K562 (cell line): ENCODE measurements around the gene IPP. TPM values are rescaled to one million over a fixed set of nuclear protein-coding genes. Genes with fewer than 3 reads are reported as not detected.

Experiments
- ATAC-seq: fragments of 200-7000 bp; cut with Tn5 transposase; 3 replicates; pipeline ENCODE4 v1.9.1; 2020; ENCODE audit warnings: moderate library complexity
- BruUV-seq: library from RNA; stranded (reverse); fragments of 400-500 nt; replicated peaks from 2 replicates; lab custom pipeline; 2021; lab: Mats Ljungman, UMichigan
- CTCF ChIA-PET: fragments of 300-600 bp; formaldehyde crosslinking; extraction: SDS; loops from one replicate; lab custom pipeline; 2021; ENCODE audit warnings: low intra/inter-chr PET ratio; lab: Yijun Ruan, JAX
- POLR2A ChIA-PET: fragments of 300-600, 350-650 bp; sonication (Branson Sonifier 250); formaldehyde crosslinking; extraction: SDS; loops from one replicate; lab custom pipeline; 2021; ENCODE audit warnings: antibody characterized with exemption, inconsistent platforms; lab: Yijun Ruan, JAX
- DNase-seq, 4 experiments: peaks; one replicate each; pipeline versions ENCODE4 v3.0.0 to v3.0.0-alpha.2; 2011 to 2018; ENCODE audit warnings: low spot score in 3 of 4, mixed read lengths in 3 of 4; ENCODE audit errors: extremely low read depth in 1 of 4
- FAIRE-seq: peaks from 2 replicates; lab custom pipeline; 2011; peaks lifted over from hg19 to GRCh38; lab: Jason Lieb, UNC
- H2AFZ ChIP-seq: 2 replicates; pipeline ENCODE4 v1.6.0; 2011; ENCODE audit warnings: low read depth, low read length, control low read depth, inconsistent platforms
- H3K27ac ChIP-seq: fragments of 200-600 bp; 3 replicates; pipeline ENCODE4 v1.8.0; 2011; ENCODE audit warnings: low read depth, mild to moderate bottlenecking, control low read depth, inconsistent platforms, low read length, moderate library complexity, mixed read lengths; ENCODE audit errors: extremely low read depth
- H3K27me3 ChIP-seq, 2 experiments: fragments of 300-600 bp in 1 of 2; 2 replicates in 1 of 2; 3 replicates in 1 of 2; pipeline versions ENCODE4 v1.6.0 to v1.8.0; 2011; ENCODE audit warnings: inconsistent platforms in 2 of 2, low read length in 2 of 2, mild to moderate bottlenecking in 1 of 2, mixed read lengths in 1 of 2, moderate library complexity in 1 of 2; ENCODE audit not compliant: control insufficient read depth in 2 of 2, insufficient read depth in 2 of 2
- H3K36me3 ChIP-seq: fragments of 300-600 bp; 3 replicates; pipeline ENCODE4 v1.8.0; 2011; ENCODE audit warnings: mild to moderate bottlenecking, low read length, inconsistent platforms; ENCODE audit not compliant: control insufficient read depth, insufficient read depth
- H3K4me1 ChIP-seq, 2 experiments: fragments of 200-600 bp in 1 of 2; replicated peaks in 1 of 2; 2 replicates in 1 of 2; 3 replicates in 1 of 2; pipeline versions ENCODE4 v1.5.1 to v1.8.0; 2011; ENCODE audit warnings: inconsistent platforms in 2 of 2, low read length in 2 of 2, mild to moderate bottlenecking in 1 of 2, mixed read lengths in 1 of 2, moderate library complexity in 1 of 2; ENCODE audit not compliant: control insufficient read depth in 2 of 2, insufficient read depth in 2 of 2
- H3K4me2 ChIP-seq: 2 replicates; pipeline ENCODE4 v1.6.1; 2011; ENCODE audit warnings: low read length, control low read depth, inconsistent platforms, mixed read lengths; ENCODE audit not compliant: insufficient read depth
- H3K4me3 ChIP-seq: fragments of 200-600 bp; sonication (generic), shearing (Covaris generic); 2 replicates; pipeline ENCODE4 v1.5.1; 2016; ENCODE audit warnings: control low read depth, inconsistent platforms
- H3K79me2 ChIP-seq: fragments of 200-600 bp; 3 replicates; pipeline ENCODE4 v1.8.0; 2011; ENCODE audit warnings: low read length, inconsistent platforms; ENCODE audit not compliant: control insufficient read depth, insufficient read depth
- H3K9ac ChIP-seq, 2 experiments: 2 replicates each; pipeline versions ENCODE4 v1.6.0 to v1.6.1; 2011; ENCODE audit warnings: low read depth in 2 of 2, low read length in 2 of 2, control low read depth in 1 of 2, inconsistent platforms in 1 of 2, mild to moderate bottlenecking in 1 of 2, mixed read lengths in 1 of 2; ENCODE audit not compliant: insufficient read depth in 1 of 2
- H3K9me1 ChIP-seq: one replicate; pipeline ENCODE4 v1.6.0; 2011; ENCODE audit warnings: inconsistent platforms, mild to moderate bottlenecking, low read length, moderate library complexity; ENCODE audit not compliant: control insufficient read depth, insufficient read depth
- H3K9me3 ChIP-seq: replicated peaks from 2 replicates; pipeline ENCODE4 v1.5.1; 2011; ENCODE audit warnings: low read depth, low read length, inconsistent platforms; ENCODE audit not compliant: control insufficient read depth, insufficient read depth
- H4K20me1 ChIP-seq: replicated peaks from 2 replicates; pipeline ENCODE4 v1.6.1; 2011; ENCODE audit warnings: low read length, inconsistent platforms, mixed read lengths; ENCODE audit not compliant: control insufficient read depth, insufficient read depth
- E2F1 ChIP-seq: sonication (generic); formaldehyde crosslinking; IDR thresholded peaks from 2 replicates; pipeline ENCODE4 v1.8.1; 2023; ENCODE audit warnings: mild to moderate bottlenecking, missing genetic modification reagents, moderate library complexity
- HOMEZ ChIP-seq: fragments of 250-450 bp; sonication (Bioruptor Pico); IDR thresholded peaks from 2 replicates; pipeline ENCODE4 v1.4.0; 2020; ENCODE audit warnings: mild to moderate bottlenecking, moderate library complexity
- MAFG ChIP-seq: fragments of 450-650 bp; conservative IDR thresholded peaks from 2 replicates; pipeline ENCODE4 v1.6.1; 2016; ENCODE audit warnings: missing genetic modification characterization, missing compliant biosample characterization
- MCM5 ChIP-seq: fragments of 450-650 bp; IDR thresholded peaks from 2 replicates; pipeline ENCODE4 v1.6.1; 2016; ENCODE audit warnings: low read depth
- NFIC ChIP-seq: fragments of 450-650 bp; IDR thresholded peaks from 2 replicates; pipeline ENCODE4 v1.6.1; 2017; ENCODE audit warnings: mild to moderate bottlenecking, inconsistent platforms
- PHB ChIP-seq: fragments of 250-450 bp; sonication (Bioruptor Pico); IDR thresholded peaks from 2 replicates; pipeline ENCODE4 v1.5.0; 2021
- RFX5 ChIP-seq: IDR thresholded peaks from 2 replicates; pipeline ENCODE4 v1.6.1; 2011; ENCODE audit warnings: low read depth, mild to moderate bottlenecking, improper control_type of control experiment, low read length
- SMARCC2 ChIP-seq: fragments of 450-650 bp; IDR thresholded peaks from 2 replicates; pipeline ENCODE4 v1.6.1; 2017; ENCODE audit warnings: antibody characterized with exemption, moderate library complexity, mild to moderate bottlenecking, low read depth
- SNRNP70 ChIP-seq: fragments of 200-400 bp; formaldehyde crosslinking; optimal IDR thresholded peaks from 2 replicates; pipeline ENCODE3; 2017; ENCODE audit warnings: low read depth, low read length
- TEAD2 ChIP-seq: fragments of 450-650 bp; IDR thresholded peaks from 2 replicates; pipeline ENCODE4 v1.6.1; 2016; ENCODE audit warnings: missing genetic modification characterization, control low read depth, missing compliant biosample characterization
- TOE1 ChIP-seq, 2 experiments: fragments of 450-650 bp in 1 of 2; sonication (generic) in 1 of 2; formaldehyde crosslinking in 1 of 2; IDR thresholded peaks; 2 replicates each; pipeline versions ENCODE4 v1.7.1 to v1.8.0; 2016 to 2022; ENCODE audit warnings: borderline replicate concordance in 2 of 2, mild to moderate bottlenecking in 2 of 2, antibody characterized with exemption in 1 of 2, inconsistent platforms in 1 of 2, low read depth in 1 of 2, missing genetic modification reagents in 1 of 2, moderate library complexity in 1 of 2
- ZNF253 ChIP-seq: fragments of 250-450 bp; sonication (Bioruptor Pico); conservative IDR thresholded peaks from 2 replicates; pipeline ENCODE4 v1.6.1; 2021; ENCODE audit warnings: mild to moderate bottlenecking
- ZNF3 ChIP-seq: fragments of 250-450 bp; sonication (Bioruptor Pico); IDR thresholded peaks from 2 replicates; pipeline ENCODE4 v1.5.0; 2021; ENCODE audit warnings: mild to moderate bottlenecking, moderate library complexity
- ZNF395 ChIP-seq: fragments of 200-800 bp; sonication (Bioruptor generic); IDR thresholded peaks from 2 replicates; pipeline ENCODE4 v1.6.1; 2017; ENCODE audit warnings: missing genetic modification characterization, missing compliant biosample characterization
- ZSCAN29 ChIP-seq: fragments of 450-650 bp; IDR thresholded peaks from 2 replicates; pipeline ENCODE4 v1.6.1; 2017
- WGBS: fragments of 100-300 bp; shearing (Covaris generic); methylation state at CpG from one replicate; pipeline ENCODE4 v1.1.6; 2016; ENCODE audit warnings: low coverage, mixed read lengths; ENCODE audit not compliant: insufficient coverage; ENCODE audit errors: missing lambda C conversion rate; 5-methylcytosine and 5-hydroxymethylcytosine counted together
- in situ Hi-C: fragments of 300-500 bp; cut with MboI; formaldehyde crosslinking; loops from 4 replicates; pipeline ENCODE4 v1.15.0; 2018; ENCODE audit warnings: inconsistent platforms, mixed read lengths
- intact Hi-C: fragments of 100-400 bp; cut with micrococcal nuclease; formaldehyde crosslinking; loops from 2 replicates; pipeline ENCODE4 v1.14.2; 2022
- polyA plus RNA-seq, 8 experiments: library from polyadenylated mRNA; depleted of rRNA in 4 of 8; stranded (reverse) in 5 of 8; unstranded in 3 of 8; fragments of >200 nt; fragmentation: Nextera tagmentation in 2 of 8; fragmentation: Illumina TruSeq in 1 of 8; extraction: Ambion mirVana in 2 of 8; extraction: Trizol in 1 of 8; gene quantifications; 2 replicates each; pipeline versions ENCODE4 v1.2.1 to v1.2.3, GENCODE V29; 2011 to 2014; ENCODE audit warnings: inconsistent platforms in 1 of 8, missing spikeins in 1 of 8
- total RNA-seq, 7 experiments: library from RNA; depleted of rRNA in 6 of 7; stranded (reverse); fragments of >200 nt in 6 of 7; fragmentation: Illumina TruSeq in 2 of 7; extraction: Trizol in 2 of 7; gene quantifications; 2 replicates each; pipeline versions ENCODE4 v1.2.1 to v1.2.3, GENCODE V29; 2011 to 2021; ENCODE audit warnings: low replicate concordance in 1 of 7

IPP gene
- total and polyA plus RNA-seq, 9 of the 15 experiments (the other 6 are each of a cell fraction or from before 2014, with no cell fraction given) = 6.9 to 15.1 (median 9.7) TPM

GRCh38 chr1:45686288-45687013 lies 64.0 kb downstream of the IPP start, which contains the start of gene GPBP1L1 (continued):
- TF ChIP-seq HOMEZ (CRISPR knock-in tag) = no peak
- TF ChIP-seq NFIC = peak; percentile 0
- TF ChIP-seq ZSCAN29 = peak; percentile 60; the same call in 1 of the 2 replicates
- TF ChIP-seq ZNF253 (CRISPR knock-in tag) = 0 out of 2 replicates have a peak, but pooled peaks have one; percentile 9
- TF ChIP-seq E2F1 (CRISPR knock-in tag) = peak; percentile 35; the same call in 1 of the 2 replicates
- peak; percentile 54 for TF ChIP-seq SNRNP70

- Histone ChIP-seq H3K4me2 (peak overlapping the region; percentile 95), H4K20me1 (peaks cover 13% of the 10 kb centered on the region), H3K9me3 (no peaks in the 10 kb centered on the region), H3K36me3 (peaks cover 22% of the 10 kb centered on the region), H3K27ac (peak overlapping the region; percentile 98), H3K27me3 (no peaks in the 10 kb centered on the region), H3K4me1 (peaks cover 16 to 33% of the 10 kb centered on the region in 2 experiments), H3K79me2 (peaks cover 96% of the 10 kb centered on the region), H3K4me3 (peak overlapping the region; percentile 87), H3K9me1 (no peaks in the 10 kb centered on the region), H2AFZ (peak overlapping the region; percentile 92), H3K9ac (peak overlapping the region; percentile 99)
- intact Hi-C loops (loop anchor here (2.0 to 5.0 kb wide), 4 partner anchors 104 to 196 kb away; partner anchors contain the start of genes MAST2 and NASP), in situ Hi-C loops (no loop called here)
- WGBS = under 1% methylated on average over 27 of the region's 27 CpGs
- BruUV-seq = no TSS peak
- ChIA-PET CTCF (no interaction called here), POLR2A (interaction anchor here (0.6 to 2.7 kb wide), 35 partner anchors 9 to 967 kb away, joined by 3 to 95 read pairs (median 4); partner anchors contain the start of genes AKR1A1, NASP and PRDX1)
- ATAC-seq (peak; percentile 30), FAIRE-seq (no peak), DNase-seq (peak; percentile 56 to 83 (median 61))
- TF ChIP-seq PHB (CRISPR knock-in tag) (no peak; the same call in 1 of the 2 replicates), RFX5 (no peak), TOE1 (IDR thresholded peaks at IDR 0.05; ENCODE audit: borderline replicate concordance) (no peak; the same call in 1 of the 2 replicates), TOE1 (CRISPR knock-in tag; IDR thresholded peaks at IDR 0.05; ENCODE audit: borderline replicate concordance, low read depth) (no peak), MAFG (tag) (no peak), ZNF395 (CRISPR knock-in tag) (no peak), MCM5 (no peak), ZNF3 (no peak), TEAD2 (tag) (no peak), SMARCC2 (peak; percentile 49)
These were observed 64.5 kb downstream of the IPP start for GRCh38 chr1:45686015-45686287.
